Right ventricle myocardium superior (tissue), 1 donor: ENCODE measurements around the gene FAF2. TPM values are rescaled to one million over a fixed set of nuclear protein-coding genes. Genes with fewer than 3 reads are reported as not detected.
"Not testable (repeated sequence)": the region's sequence is repeated elsewhere in the genome, so short reads cannot be mapped to it uniquely, and the experiment has no call there.

ENCODE experiments used
- ATAC-seq: fragments of 200-7000 bp; cut with Tn5 transposase; one replicate; pipeline ENCODE4 v1.9.1; 2020; ENCODE audit warnings: mild to moderate bottlenecking; ENCODE audit not compliant: poor library complexity
- DNase-seq: peaks from one replicate; pipeline ENCODE4 v3.0.0-alpha.2; 2020
- intact Hi-C: fragments of 100-400 bp; cut with DNase I; formaldehyde crosslinking; loops from one replicate; pipeline ENCODE4 v1.11.2; 2022
- total RNA-seq: library from RNA; stranded (reverse); fragmentation: NEBNext Ultra II Directional; extraction: Animal tissue kit (Norgen Biotek cat#: 25700); gene quantifications from one replicate; pipeline ENCODE4 v1.2.1, GENCODE V29; 2021
- donor health status: DM: no; HTN: yes; CAD: no; lungs with severe emphysema.

The FAF2 gene
- total RNA-seq, 1 donor from 2014 or later = 12.3 TPM

- DNase-seq (no peak), ATAC-seq (no peak)
- intact Hi-C loops = no loop called here
These were observed 2.0 kb upstream of the FAF2 start for GRCh38 chr5:176446028-176446665.

- DNase-seq = peak; percentile 46
- no peak for ATAC-seq
- intact Hi-C loops = no loop called here
These were observed 1.1 kb upstream of the FAF2 start for GRCh38 chr5:176446884-176447590.

GRCh38 chr5:176447591-176447977 is 601 bp upstream of the FAF2 start:
- intact Hi-C loops = no loop called here
- DNase-seq (no peak), ATAC-seq (peak; percentile 50)

GRCh38 chr5:176450077-176450476 is 1.9 kb downstream of the FAF2 start:
- intact Hi-C loops = no loop called here
- DNase-seq (no peak), ATAC-seq (no peak)

GRCh38 chr5:176454724-176455394 is 6.7 kb downstream of the FAF2 start:
- DNase-seq (no peak), ATAC-seq (no peak)
- intact Hi-C loops = no loop called here

- intact Hi-C loops = no loop called here
- DNase-seq (no peak), ATAC-seq (no peak)
These were observed 10.8 kb downstream of the FAF2 start for GRCh38 chr5:176458904-176459561.

- no peak for DNase-seq
- intact Hi-C loops = no loop called here
- ATAC-seq = no peak
These were observed 13.2 kb downstream of the FAF2 start for GRCh38 chr5:176461349-176461748.

- intact Hi-C loops = no loop called here
- no peak for ATAC-seq
These were observed 15.1 kb downstream of the FAF2 start for GRCh38 chr5:176463113-176463764.

GRCh38 chr5:176466245-176466871 is 18.2 kb downstream of the FAF2 start:
- DNase-seq = no peak
- ATAC-seq = peak; percentile 47
- intact Hi-C loops = no loop called here

More at GRCh38 chr5:176463113-176463764, 15.1 kb downstream of the FAF2 start:
- no peak for DNase-seq

GRCh38 chr5:176469296-176469695 is 21.1 kb downstream of the FAF2 start:
- no peak for ATAC-seq
- intact Hi-C loops = no loop called here
- DNase-seq = no peak

- no peak for ATAC-seq
- intact Hi-C loops = no loop called here
- DNase-seq = no peak
These were observed 22.4 kb downstream of the FAF2 start for GRCh38 chr5:176470539-176470938.

GRCh38 chr5:176471098-176471497 is 22.9 kb downstream of the FAF2 start:
- intact Hi-C loops = no loop called here
- DNase-seq (no peak), ATAC-seq (no peak)

GRCh38 chr5:176473335-176474006 is 25.3 kb downstream of the FAF2 start:
- intact Hi-C loops = no loop called here
- DNase-seq = no peak
- ATAC-seq = no peak

GRCh38 chr5:176474476-176474875 is 26.3 kb downstream of the FAF2 start:
- intact Hi-C loops = no loop called here
- DNase-seq = no peak
- no peak for ATAC-seq

- DNase-seq = no peak
- intact Hi-C loops = no loop called here
- ATAC-seq = no peak
These were observed 33.5 kb downstream of the FAF2 start for GRCh38 chr5:176481711-176482110.

- ATAC-seq (no peak), DNase-seq (no peak)
- intact Hi-C loops = no loop called here
These were observed 37.0 kb downstream of the FAF2 start for GRCh38 chr5:176485176-176485575.

- DNase-seq (no peak), ATAC-seq (no peak)
- intact Hi-C loops = no loop called here
These were observed 38.1 kb downstream of the FAF2 start for GRCh38 chr5:176486189-176486757.

- intact Hi-C loops, DNase-seq, ATAC-seq: not testable (repeated sequence)
These were observed 39.0 kb downstream of the FAF2 start for GRCh38 chr5:176487160-176487559.
